ENCODE data around the gene THAP5. TPM values are rescaled to one million over a fixed set of nuclear protein-coding genes. Genes with fewer than 3 reads are reported as not detected.

Gene THAP5
- total RNA-seq, 1 donor from 2014 or later: 26.6 TPM

GRCh38 chr7:108529341-108529740 lies 40.2 kb downstream of the THAP5 start:
- ATAC-seq (no peak), DNase-seq (no peak)
- Histone ChIP-seq H3K4me1 (peaks cover 10% of the 10 kb centered on the region), H3K36me3 (no peaks in the 10 kb centered on the region), H3K9me3 (no peaks in the 10 kb centered on the region), H3K4me3 (no peak overlapping the region), H3K27ac (no peak overlapping the region), H3K27me3 (ENCODE audit: low read depth) (no peaks in the 10 kb centered on the region)
- intact Hi-C loops (cut with DNase I): no loop called here
- TF ChIP-seq, protein P1, sequence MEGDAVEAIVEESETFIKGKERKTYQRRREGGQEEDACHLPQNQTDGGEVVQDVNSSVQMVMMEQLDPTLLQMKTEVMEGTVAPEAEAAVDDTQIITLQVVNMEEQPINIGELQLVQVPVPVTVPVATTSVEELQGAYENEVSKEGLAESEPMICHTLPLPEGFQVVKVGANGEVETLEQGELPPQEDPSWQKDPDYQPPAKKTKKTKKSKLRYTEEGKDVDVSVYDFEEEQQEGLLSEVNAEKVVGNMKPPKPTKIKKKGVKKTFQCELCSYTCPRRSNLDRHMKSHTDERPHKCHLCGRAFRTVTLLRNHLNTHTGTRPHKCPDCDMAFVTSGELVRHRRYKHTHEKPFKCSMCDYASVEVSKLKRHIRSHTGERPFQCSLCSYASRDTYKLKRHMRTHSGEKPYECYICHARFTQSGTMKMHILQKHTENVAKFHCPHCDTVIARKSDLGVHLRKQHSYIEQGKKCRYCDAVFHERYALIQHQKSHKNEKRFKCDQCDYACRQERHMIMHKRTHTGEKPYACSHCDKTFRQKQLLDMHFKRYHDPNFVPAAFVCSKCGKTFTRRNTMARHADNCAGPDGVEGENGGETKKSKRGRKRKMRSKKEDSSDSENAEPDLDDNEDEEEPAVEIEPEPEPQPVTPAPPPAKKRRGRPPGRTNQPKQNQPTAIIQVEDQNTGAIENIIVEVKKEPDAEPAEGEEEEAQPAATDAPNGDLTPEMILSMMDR (IDR thresholded peaks at IDR 0.05): no peak

- DNase-seq: no peak
- intact Hi-C loops (cut with DNase I): no loop called here
These were observed 41.3 kb downstream of the THAP5 start for GRCh38 chr7:108528183-108528712.

DNA sequence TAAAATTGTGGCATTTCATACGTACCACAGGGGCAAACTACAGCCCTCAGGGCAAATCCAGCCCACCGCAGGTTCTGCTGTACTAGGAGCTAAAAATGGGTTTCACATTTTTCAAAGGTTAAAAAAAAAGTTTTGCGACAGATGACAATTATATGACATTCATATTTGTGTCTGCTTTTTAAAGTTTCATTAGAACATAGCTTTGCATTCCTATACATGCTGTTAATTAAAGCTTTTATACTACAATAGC lies 42.8 kb downstream of the THAP5 start:
- ATAC-seq: no peak
- H3K9me3 ChIP-seq: no peaks in the 10 kb centered on the region
- TF ChIP-seq, protein P1 (IDR thresholded peaks at IDR 0.05): no peak
- peak overlapping the region; percentile 98 for H3K27ac ChIP-seq
- peak overlapping the region; percentile 74 for H3K4me3 ChIP-seq
- no peak for DNase-seq
- H3K27me3 ChIP-seq (ENCODE audit: low read depth): no peaks in the 10 kb centered on the region
- H3K4me1 ChIP-seq: peaks cover 30% of the 10 kb centered on the region
- intact Hi-C loops (cut with DNase I): no loop called here
- no peaks in the 10 kb centered on the region for H3K36me3 ChIP-seq

More at GRCh38 chr7:108528183-108528712, 41.3 kb downstream of the THAP5 start:
- Histone ChIP-seq H3K27me3 (ENCODE audit: low read depth) (no peaks in the 10 kb centered on the region), H3K9me3 (no peaks in the 10 kb centered on the region), H3K36me3 (no peaks in the 10 kb centered on the region), H3K27ac (no peak overlapping the region), H3K4me3 (no peak overlapping the region), H3K4me1 (peaks cover 21% of the 10 kb centered on the region)
- no peak for ATAC-seq
- TF ChIP-seq, protein P1 (IDR thresholded peaks at IDR 0.05): no peak

DNA sequence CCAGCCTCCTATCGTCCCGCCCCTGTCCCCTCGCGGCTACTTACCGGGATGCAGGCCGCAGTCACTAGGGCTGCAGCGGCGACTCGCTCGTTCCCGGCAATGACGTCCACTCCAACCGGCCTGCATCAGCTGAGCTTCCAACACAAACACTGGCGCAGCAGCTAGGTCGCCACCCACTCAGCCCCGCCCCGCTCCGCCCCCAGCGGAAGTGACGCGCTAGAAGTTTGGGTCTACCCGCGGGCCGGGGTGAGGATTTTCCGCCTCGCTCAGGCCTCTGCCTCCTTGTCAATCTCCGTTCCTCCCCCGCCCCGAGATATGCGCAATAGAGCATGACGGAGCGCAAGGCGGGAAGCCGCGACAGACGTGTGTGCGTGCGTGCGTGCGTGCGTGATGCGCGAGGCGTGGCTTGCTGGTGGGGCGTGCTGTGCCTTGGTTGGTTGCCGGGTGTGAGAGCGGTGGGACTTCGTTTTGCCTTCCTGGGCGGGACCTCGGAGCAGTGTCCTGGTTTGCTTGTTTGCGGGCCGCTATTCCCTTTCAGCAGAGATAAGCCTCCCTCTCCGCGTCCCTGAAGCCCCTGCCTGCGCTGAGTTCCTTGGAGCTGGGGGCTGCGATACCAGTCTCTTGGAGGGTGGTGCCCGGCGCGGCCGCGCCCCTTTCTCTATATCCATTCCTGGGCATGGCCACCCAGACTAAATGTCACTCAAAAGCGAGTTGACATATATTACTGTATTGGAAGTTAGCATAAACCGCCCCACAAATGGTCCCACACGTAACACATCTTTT lies 43.3 kb downstream of the THAP5 start, which contains the start of gene PNPLA8:
TSS of gene PNPLA8 (minus strand) at position 151 of the 783 bp plus-strand sequence. CDS start 10,644 bp downstream, outside the sequence.
- DNase-seq (peak; percentile 100), ATAC-seq (peak; percentile 96 to 98)
- TF ChIP-seq, protein P1 (IDR thresholded peaks at IDR 0.05): no peak
- Histone ChIP-seq H3K27me3 (ENCODE audit: low read depth) (no peaks in the 10 kb centered on the region), H3K36me3 (no peaks in the 10 kb centered on the region), H3K27ac (peak within 1 kb of the TSS; percentile 98), H3K4me3 (peak within 1 kb of the TSS; percentile 74), H3K9me3 (no peaks in the 10 kb centered on the region), H3K4me1 (peaks cover 30% of the 10 kb centered on the region)
- intact Hi-C loops (cut with DNase I): no loop called here

DNA sequence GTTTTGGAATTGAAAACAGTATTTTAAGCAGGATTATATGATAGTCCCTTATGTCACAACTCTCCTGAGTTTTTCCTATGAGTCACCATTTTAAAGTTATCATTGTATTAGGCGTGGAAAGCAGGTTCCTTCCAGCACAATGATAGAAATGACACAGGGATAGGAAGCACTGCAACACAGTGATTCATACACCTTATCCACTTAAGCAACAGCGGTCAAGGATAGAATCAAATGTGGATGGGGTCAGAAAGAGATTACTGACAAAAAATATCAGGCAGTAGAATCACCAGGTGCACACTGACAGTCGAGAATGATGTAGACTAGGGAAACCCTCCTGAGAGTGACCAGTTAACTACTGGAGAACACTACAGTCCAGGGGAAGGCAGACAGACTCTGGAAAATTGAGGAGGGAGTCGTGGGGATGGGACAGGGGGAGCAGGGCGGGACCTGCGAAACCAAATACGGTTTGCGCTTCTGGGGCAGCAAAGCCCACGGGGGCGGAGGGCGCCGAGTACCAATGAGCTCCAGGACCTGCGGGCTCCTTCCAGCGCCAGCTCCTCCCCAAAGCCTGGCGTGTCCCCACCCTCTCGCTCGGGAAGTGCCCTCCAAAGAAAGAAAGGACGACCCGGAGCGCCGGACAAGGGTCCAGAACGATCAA lies 44.0 kb downstream of the THAP5 start:
- DNase-seq (no peak), ATAC-seq (peak; percentile 84)
- Histone ChIP-seq H3K9me3 (no peaks in the 10 kb centered on the region), H3K4me3 (peak overlapping the region; percentile 74), H3K4me1 (peaks cover 30% of the 10 kb centered on the region), H3K27ac (peak overlapping the region; percentile 98), H3K27me3 (ENCODE audit: low read depth) (no peaks in the 10 kb centered on the region), H3K36me3 (no peaks in the 10 kb centered on the region)
- TF ChIP-seq, protein P1 (IDR thresholded peaks at IDR 0.05): no peak
- intact Hi-C loops (cut with DNase I): no loop called here
